HCT116 (cell line): ENCODE results near the gene ACACB. TPM values are rescaled to one million over a fixed set of nuclear protein-coding genes. Genes with fewer than 3 reads are reported as not detected.

ENCODE experiments used
- ATAC-seq: fragments of 200-7000 bp; cut with Tn5 transposase; 2 replicates; pipeline ENCODE4 v1.9.1; 2020; ENCODE audit warnings: mild to moderate bottlenecking, moderate library complexity
- BruUV-seq: library from RNA; stranded (reverse); fragments of 400-500 nt; replicated peaks from 2 replicates; lab custom pipeline; 2021; lab: Mats Ljungman, UMichigan
- CTCF ChIA-PET: fragments of 300-600 bp; sonication (Branson Sonifier 250); formaldehyde crosslinking; loops from one replicate; lab custom pipeline; 2021; ENCODE audit warnings: antibody characterized with exemption; lab: Charles Lee
- POLR2A ChIA-PET: fragments of 300-600, 350-600 bp; sonication (Branson Sonifier 250); formaldehyde crosslinking; loops from one replicate; lab custom pipeline; 2021; ENCODE audit warnings: antibody characterized with exemption; lab: Charles Lee
- RAD21 ChIA-PET, 2 experiments: fragments of 300-600 bp; sonication (Branson Sonifier 250); formaldehyde crosslinking; loops; one replicate each; lab custom pipeline; 2023; ENCODE audit warnings: low total read pairs in 2 of 2; ENCODE audit not compliant: uncharacterized antibody in 2 of 2, unreplicated experiment in 2 of 2, low non-redundant PET in 1 of 2; lab: Charles Lee
- DNase-seq: peaks from one replicate; pipeline ENCODE4 v3.0.0-alpha.2; 2010; ENCODE audit warnings: low read depth, low spot score
- H2AFZ ChIP-seq: fragments of 200-600 bp; shearing (Covaris generic), sonication (generic); 2 replicates; pipeline ENCODE4 v1.6.1; 2017; ENCODE audit warnings: low read depth, mixed run types, mixed read lengths, antibody characterized with exemption, low read length; ENCODE audit not compliant: poor library complexity, severe bottlenecking
- H3K27ac ChIP-seq: 2 replicates; pipeline ENCODE4 v1.5.1; 2012; ENCODE audit warnings: low read depth, low read length
- H3K27me3 ChIP-seq: fragments of 200-600 bp; sonication (generic); 2 replicates; pipeline ENCODE4 v1.6.1; 2016; ENCODE audit warnings: mixed run types, low read length, mixed read lengths; ENCODE audit not compliant: insufficient read depth
- H3K36me3 ChIP-seq, 2 experiments: fragments of 200-500 bp in 1 of 2; fragments of 200-600 bp in 1 of 2; sonication (Bioruptor generic) in 1 of 2; sonication (generic) in 1 of 2; 2 replicates each; pipeline versions ENCODE4 v1.5.1 to v1.6.1; 2014 to 2016; ENCODE audit warnings: low read length in 2 of 2, inconsistent platforms in 1 of 2, mixed read lengths in 1 of 2, mixed run types in 1 of 2; ENCODE audit not compliant: insufficient read depth in 2 of 2, control insufficient read depth in 1 of 2
- H3K4me1 ChIP-seq, 2 experiments: fragments of 200-600 bp in 1 of 2; sonication (generic) in 1 of 2; 2 replicates each; pipeline versions ENCODE4 v1.5.1 to v1.6.1; 2012 to 2017; ENCODE audit warnings: low read length in 2 of 2, inconsistent platforms in 1 of 2, mild to moderate bottlenecking in 1 of 2, mixed read lengths in 1 of 2, mixed run types in 1 of 2, moderate library complexity in 1 of 2; ENCODE audit not compliant: insufficient read depth in 2 of 2, control insufficient read depth in 1 of 2
- H3K4me2 ChIP-seq: fragments of 200-600 bp; sonication (generic); 2 replicates; pipeline ENCODE4 v1.6.1; 2017; ENCODE audit warnings: mixed run types, low read length, mixed read lengths
- H3K4me3 ChIP-seq, 2 experiments: fragments of 200-600 bp in 1 of 2; sonication (generic) in 1 of 2; replicated peaks in 1 of 2; 2 replicates each; pipeline ENCODE4 v1.5.1; 2011 to 2016; ENCODE audit warnings: low read length in 2 of 2, control low read depth in 1 of 2, low read depth in 1 of 2, mild to moderate bottlenecking in 1 of 2, mixed read lengths in 1 of 2, mixed run types in 1 of 2
- H3K79me2 ChIP-seq: fragments of 200-600 bp; sonication (generic); 2 replicates; pipeline ENCODE4 v1.6.1; 2017; ENCODE audit warnings: mild to moderate bottlenecking, mixed run types, low read length, moderate library complexity, mixed read lengths; ENCODE audit not compliant: insufficient read depth
- H3K9ac ChIP-seq: fragments of 200-600 bp; sonication (generic); 2 replicates; pipeline ENCODE4 v1.6.1; 2016; ENCODE audit warnings: low read length, mixed read lengths
- H3K9me2 ChIP-seq: fragments of 200-600 bp; sonication (generic), shearing (Covaris generic); 2 replicates; pipeline ENCODE4 v1.6.1; 2017; ENCODE audit warnings: mixed run types, mild to moderate bottlenecking, moderate library complexity; ENCODE audit not compliant: insufficient read depth
- H3K9me3 ChIP-seq, 2 experiments: fragments of 200-500 bp in 1 of 2; fragments of 200-600 bp in 1 of 2; sonication (Bioruptor generic) in 1 of 2; sonication (generic) in 1 of 2; 2 replicates each; pipeline ENCODE4 v1.6.1; 2014 to 2017; ENCODE audit warnings: low read length in 2 of 2, mixed read lengths in 2 of 2, inconsistent platforms in 1 of 2, low read depth in 1 of 2, mild to moderate bottlenecking in 1 of 2, mixed run types in 1 of 2, moderate library complexity in 1 of 2; ENCODE audit not compliant: control insufficient read depth in 1 of 2, insufficient read depth in 1 of 2
- H4K20me1 ChIP-seq: fragments of 200-600 bp; sonication (generic), shearing (Covaris generic); 2 replicates; pipeline ENCODE4 v1.6.1; 2017; ENCODE audit warnings: mixed run types, mild to moderate bottlenecking, moderate library complexity; ENCODE audit not compliant: insufficient read depth
- POLR2AphosphoS5 ChIP-seq: IDR thresholded peaks from 2 replicates; pipeline ENCODE4 v1.6.1; 2011; ENCODE audit warnings: mild to moderate bottlenecking, low read depth, low read length, moderate library complexity
- SP1 ChIP-seq: IDR thresholded peaks from 2 replicates; pipeline ENCODE4 v1.6.1; 2012; ENCODE audit warnings: low read depth
- intact Hi-C: fragments of 100-400 bp; cut with micrococcal nuclease; formaldehyde crosslinking; loops from 2 replicates; pipeline ENCODE4 v1.10.0; 2022
- total RNA-seq: library from RNA; stranded (reverse); gene quantifications from one replicate; pipeline ENCODE4 v1.2.1, GENCODE V29; 2021; ENCODE audit not compliant: unreplicated experiment
- TF ChIP-seq, protein P1 (sequence below): IDR thresholded peaks from 2 replicates; pipeline ENCODE4 v1.6.1; 2012
- TF ChIP-seq, protein P2 (sequence below), 3 experiments: fragments of 200-600 bp in 1 of 3; sonication (generic) in 1 of 3; IDR thresholded peaks in 2 of 3; conservative IDR thresholded peaks in 1 of 3; 2 replicates each; pipeline ENCODE4 v1.5.1; 2012 to 2017; ENCODE audit warnings: low read depth in 2 of 3, low read length in 2 of 3, antibody characterized with exemption in 1 of 3, borderline replicate concordance in 1 of 3, control low read depth in 1 of 3, mild to moderate bottlenecking in 1 of 3, mixed read lengths in 1 of 3, mixed run types in 1 of 3, moderate library complexity in 1 of 3; ENCODE audit not compliant: insufficient read depth in 1 of 3
- TF ChIP-seq, protein P3 (sequence below): IDR thresholded peaks from 2 replicates; pipeline ENCODE4 v1.6.1; 2011; ENCODE audit warnings: mild to moderate bottlenecking, low read length, moderate library complexity; ENCODE audit not compliant: insufficient replicate concordance; ENCODE audit errors: extremely low read depth

Gene ACACB
- total RNA-seq, 1 experiment from 2014 or later: 11.1 TPM

DNA sequence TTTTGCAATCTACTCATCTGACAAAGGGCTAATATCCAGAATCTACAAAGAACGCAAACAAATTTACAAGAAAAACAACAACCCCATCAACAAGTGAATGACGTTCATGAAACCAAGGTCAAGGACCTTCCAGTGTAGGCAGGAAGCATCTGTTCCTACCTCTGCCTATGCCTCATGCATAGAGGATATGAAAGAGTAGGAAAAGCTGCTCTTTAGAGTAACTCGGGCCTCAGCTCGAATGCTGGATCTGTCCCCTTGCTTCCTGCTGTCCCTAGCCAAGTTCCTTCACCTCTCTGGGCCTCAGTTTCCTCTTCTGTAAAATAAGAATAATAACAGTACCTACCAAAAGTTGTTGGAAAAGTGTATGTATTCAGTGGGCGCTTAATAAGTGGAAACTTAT lies 127.7 kb downstream of the ACACB start:
- RAD21 ChIA-PET: no interaction called here
- Histone ChIP-seq H3K9me2 (no peaks in the 10 kb centered on the region), H4K20me1 (no peaks in the 10 kb centered on the region), H3K9me3 (no peaks in the 10 kb centered on the region), H3K4me3 (no peak overlapping the region), H2AFZ (no peak overlapping the region), H3K79me2 (no peaks in the 10 kb centered on the region), H3K4me2 (no peak overlapping the region), H3K4me1 (peaks cover 0 to 8% of the 10 kb centered on the region in 2 experiments; a peak in 3 of 4 replicates), H3K36me3 (0 out of 4 replicates have a peak, but pooled peaks cover 0 to 2% of the 10 kb centered on the region in 2 experiments), H3K27me3 (no peaks in the 10 kb centered on the region), H3K9ac (no peak overlapping the region), H3K27ac (no peak overlapping the region)
- intact Hi-C loops: no loop called here
- no peak for TF ChIP-seq POLR2AphosphoS5
- TF ChIP-seq, protein P1, sequence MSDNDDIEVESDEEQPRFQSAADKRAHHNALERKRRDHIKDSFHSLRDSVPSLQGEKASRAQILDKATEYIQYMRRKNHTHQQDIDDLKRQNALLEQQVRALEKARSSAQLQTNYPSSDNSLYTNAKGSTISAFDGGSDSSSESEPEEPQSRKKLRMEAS: no peak
- TF ChIP-seq, protein P2, sequence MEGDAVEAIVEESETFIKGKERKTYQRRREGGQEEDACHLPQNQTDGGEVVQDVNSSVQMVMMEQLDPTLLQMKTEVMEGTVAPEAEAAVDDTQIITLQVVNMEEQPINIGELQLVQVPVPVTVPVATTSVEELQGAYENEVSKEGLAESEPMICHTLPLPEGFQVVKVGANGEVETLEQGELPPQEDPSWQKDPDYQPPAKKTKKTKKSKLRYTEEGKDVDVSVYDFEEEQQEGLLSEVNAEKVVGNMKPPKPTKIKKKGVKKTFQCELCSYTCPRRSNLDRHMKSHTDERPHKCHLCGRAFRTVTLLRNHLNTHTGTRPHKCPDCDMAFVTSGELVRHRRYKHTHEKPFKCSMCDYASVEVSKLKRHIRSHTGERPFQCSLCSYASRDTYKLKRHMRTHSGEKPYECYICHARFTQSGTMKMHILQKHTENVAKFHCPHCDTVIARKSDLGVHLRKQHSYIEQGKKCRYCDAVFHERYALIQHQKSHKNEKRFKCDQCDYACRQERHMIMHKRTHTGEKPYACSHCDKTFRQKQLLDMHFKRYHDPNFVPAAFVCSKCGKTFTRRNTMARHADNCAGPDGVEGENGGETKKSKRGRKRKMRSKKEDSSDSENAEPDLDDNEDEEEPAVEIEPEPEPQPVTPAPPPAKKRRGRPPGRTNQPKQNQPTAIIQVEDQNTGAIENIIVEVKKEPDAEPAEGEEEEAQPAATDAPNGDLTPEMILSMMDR (IDR thresholded peaks at IDR 0.05 in 2 of 3, conservative IDR thresholded peaks at IDR 0.05 in 1 of 3; ENCODE audit: borderline replicate concordance in 1 of 3, insufficient read depth in 1 of 3, low read depth in 2 of 3, low read length in 2 of 3): no peak
- TF ChIP-seq SP1: no peak
- TF ChIP-seq, protein P3, sequence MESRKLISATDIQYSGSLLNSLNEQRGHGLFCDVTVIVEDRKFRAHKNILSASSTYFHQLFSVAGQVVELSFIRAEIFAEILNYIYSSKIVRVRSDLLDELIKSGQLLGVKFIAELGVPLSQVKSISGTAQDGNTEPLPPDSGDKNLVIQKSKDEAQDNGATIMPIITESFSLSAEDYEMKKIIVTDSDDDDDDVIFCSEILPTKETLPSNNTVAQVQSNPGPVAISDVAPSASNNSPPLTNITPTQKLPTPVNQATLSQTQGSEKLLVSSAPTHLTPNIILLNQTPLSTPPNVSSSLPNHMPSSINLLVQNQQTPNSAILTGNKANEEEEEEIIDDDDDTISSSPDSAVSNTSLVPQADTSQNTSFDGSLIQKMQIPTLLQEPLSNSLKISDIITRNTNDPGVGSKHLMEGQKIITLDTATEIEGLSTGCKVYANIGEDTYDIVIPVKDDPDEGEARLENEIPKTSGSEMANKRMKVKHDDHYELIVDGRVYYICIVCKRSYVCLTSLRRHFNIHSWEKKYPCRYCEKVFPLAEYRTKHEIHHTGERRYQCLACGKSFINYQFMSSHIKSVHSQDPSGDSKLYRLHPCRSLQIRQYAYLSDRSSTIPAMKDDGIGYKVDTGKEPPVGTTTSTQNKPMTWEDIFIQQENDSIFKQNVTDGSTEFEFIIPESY: no peak
- CTCF ChIA-PET: no interaction called here
- DNase-seq: no peak
- POLR2A ChIA-PET: no interaction called here
- no TSS peak for BruUV-seq
- no peak for ATAC-seq
